Measurements from ENCODE around the gene ULK4.

The ULK4 gene

DNA sequence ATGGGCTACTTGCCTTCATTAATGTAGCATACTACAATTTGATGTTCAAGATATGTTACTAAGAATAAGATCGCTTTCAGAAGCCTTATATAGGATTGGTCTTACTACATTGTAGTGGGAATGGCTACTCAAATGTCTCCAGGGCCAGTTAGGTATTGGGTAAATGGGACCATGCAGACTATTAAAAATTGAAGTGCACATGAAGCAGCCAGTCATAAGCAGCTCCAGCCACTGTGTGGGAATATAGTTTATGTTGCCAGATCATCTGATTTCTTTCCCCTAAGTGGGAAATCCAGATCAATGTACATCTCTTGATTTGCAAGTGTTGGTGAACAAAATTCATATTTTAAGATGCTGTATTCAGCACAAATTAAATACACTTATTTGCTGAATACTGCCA, 757.5 kb downstream of the ULK4 start:
- DNase-seq, result no peak

DNA sequence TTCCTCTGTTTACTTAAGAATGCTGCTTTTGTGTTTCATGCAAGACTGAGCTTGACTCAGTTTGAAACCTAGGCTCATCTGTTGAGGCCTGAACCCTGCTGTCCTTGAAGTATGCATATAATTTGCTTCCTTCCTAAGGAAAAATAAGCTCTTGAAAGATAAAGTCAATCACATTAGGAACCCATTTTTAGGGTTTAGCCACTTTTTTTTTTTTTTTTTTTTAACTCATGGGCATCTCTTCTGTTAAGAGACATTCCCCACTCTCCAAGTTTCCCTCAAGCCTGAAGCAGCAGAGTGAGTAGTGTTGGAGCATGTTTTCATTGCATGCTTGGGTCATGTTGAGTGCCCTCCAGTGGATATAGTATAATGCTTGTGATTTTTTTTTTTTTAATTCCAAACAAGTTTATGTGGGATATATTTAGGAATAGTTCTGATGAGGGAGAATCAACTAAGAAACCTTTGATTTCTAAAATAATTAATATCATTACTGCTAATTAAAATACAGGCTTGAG, 759.0 kb downstream of the ULK4 start:
- peak; percentile 64 for DNase-seq

DNA sequence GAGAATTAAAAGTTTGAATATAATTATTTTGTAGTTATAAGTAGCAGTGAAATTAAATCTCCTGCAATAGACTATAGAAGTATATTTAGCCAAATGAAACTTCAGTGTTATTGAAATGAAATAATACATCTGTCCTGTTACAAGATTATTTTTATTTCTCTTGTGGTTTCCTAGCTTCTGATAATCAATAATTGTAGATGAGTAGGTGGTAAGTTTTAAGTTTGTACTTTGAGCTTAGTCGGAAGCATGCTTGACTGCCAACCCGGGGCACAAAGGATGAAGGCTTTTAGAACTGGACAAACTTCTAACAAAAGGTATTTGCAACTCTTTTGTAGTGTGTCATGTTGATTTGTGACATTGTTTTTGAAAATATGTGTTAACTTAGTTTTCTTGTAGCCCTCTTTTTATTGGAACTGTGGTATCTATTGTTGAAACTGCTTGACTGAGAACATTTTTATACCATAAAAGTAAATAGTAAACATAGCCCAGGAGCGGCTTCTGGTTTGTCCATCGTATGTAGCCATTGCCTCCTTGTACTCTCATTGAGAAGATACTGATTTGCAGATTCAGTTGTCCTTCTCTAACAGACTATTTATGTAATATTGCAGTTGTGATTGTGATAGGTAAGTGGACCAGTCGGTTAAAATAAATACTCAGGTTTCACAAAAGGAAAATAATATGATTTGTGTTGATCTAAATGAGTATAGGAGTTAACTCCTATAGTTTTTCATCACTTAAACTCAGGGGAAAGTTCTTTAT, 759.6 kb downstream of the ULK4 start:
- DNase-seq, result no peak

DNA sequence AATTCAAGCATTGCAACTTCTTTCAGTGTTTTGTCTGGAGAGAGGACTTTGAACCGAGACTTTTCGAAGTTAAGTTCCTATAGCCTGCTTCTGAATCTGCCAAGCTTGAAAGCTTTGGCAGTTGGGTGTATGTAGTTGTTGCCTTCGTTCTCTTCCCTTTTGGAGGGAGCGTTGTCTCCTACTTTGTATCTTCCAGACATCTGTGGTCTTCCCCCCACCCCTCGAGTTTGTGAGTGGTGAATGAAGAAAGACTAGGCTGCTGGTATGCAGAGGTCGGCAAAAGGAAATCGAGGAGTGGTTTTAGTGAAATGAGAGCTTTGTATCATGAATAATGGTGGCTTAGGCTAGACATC, 761.3 kb downstream of the ULK4 start:
- DNase-seq, result peak; percentile 72

DNA sequence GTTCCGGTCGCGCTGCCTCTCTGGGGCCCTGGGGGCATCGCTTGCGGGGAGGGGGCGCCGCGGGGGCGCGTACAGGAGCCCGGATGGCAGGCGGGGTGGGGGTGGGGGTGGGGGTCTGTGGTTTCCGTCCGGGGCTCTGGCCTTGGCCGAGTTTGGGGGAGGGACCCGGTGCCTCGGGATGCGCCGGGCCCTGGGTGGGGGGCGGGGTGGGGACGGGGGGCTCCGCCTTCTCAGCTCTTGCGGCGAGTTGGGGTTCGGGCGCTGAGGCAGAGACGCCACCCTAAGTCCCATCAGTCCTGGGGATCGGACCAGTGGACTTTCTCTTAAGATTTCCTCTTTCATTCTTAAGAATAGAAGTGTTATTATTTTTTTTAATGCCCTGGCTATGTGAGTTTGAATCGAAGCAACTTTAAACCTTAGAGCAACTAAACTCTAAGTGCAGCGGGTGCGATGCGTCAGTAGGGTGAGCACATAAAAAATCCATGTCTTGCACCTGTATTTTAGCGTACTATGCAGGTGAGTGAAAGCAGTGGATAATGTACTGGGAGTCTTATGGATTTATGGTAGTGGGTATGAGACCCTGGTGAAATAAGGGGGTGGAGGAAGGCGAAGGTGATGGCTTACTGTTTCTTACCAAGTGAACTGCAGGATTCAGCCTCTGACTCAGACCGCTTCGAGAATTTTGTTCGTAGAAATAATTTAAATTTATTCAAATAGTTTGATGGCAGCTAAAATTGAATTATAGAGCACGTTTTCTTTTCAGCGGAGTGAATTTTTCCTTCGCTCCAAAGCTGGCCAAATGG, 761.8 kb downstream of the ULK4 start:
- peak; percentile 45 for DNase-seq

DNA sequence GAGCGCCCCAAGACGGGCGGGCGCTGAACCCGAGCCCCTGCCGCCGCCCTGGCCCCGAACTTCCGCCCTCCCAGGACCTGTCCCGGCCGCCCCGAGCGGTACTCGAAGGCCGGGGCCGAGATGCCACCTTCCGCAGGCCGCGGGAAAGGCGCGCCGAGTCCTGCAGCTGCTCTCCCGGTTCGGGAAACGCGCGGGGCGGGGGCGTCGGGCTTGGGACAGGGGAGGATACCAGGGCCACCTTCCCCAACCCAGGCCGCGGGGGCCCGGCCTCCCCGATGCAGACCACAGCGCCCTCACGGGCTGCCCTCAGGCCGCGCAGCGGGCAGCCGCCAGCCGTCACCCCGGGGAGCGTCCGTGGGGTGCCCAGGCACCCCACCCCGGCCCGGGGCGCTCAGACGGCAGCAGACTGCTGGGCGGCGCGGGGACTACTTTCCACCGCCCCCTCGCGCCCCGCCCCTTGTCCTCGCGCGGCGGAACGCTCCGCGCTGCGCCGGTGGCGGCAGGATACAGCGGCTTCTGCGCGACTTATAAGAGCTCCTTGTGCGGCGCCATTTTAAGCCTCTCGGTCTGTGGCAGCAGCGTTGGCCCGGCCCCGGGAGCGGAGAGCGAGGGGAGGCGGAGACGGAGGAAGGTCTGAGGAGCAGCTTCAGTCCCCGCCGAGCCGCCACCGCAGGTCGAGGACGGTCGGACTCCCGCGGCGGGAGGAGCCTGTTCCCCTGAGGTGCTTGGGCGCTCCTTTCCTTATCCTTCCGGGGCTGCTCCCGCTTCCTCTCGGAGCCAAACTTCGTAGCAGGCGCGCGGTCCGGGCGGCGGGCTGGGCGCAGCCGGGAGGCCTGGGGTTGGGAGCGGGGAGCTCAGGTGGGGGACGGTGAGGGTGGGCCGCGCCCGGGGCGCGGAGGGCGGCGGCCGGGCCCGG, 762.7 kb downstream of the ULK4 start, which contains the start of gene CTNNB1:
TSS of gene CTNNB1 (plus strand) at position 556 of the 916 bp plus-strand sequence. CDS start 24,564 bp downstream, outside the sequence.
- peak; percentile 90 for DNase-seq

DNA sequence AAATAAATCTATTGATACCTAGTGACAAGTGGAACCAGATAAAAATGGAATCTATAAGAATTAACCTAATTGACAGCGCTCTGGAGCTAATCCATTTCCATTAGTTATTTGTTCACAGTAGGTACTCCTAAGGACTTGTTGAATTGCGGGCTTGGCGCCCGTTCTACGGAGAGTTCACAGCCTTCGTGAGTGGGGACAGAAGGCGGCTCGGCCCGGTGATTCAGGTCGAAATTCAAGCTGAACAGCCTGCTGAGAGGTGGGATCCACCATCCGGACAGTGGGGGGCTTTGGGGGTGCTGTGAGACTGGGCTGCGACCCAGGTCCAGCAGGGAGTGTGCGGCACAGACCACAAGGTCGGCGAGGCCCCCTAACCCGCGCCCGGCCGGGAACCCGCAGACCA, 763.4 kb downstream of the ULK4 start:
- peak; percentile 11 for DNase-seq

DNA sequence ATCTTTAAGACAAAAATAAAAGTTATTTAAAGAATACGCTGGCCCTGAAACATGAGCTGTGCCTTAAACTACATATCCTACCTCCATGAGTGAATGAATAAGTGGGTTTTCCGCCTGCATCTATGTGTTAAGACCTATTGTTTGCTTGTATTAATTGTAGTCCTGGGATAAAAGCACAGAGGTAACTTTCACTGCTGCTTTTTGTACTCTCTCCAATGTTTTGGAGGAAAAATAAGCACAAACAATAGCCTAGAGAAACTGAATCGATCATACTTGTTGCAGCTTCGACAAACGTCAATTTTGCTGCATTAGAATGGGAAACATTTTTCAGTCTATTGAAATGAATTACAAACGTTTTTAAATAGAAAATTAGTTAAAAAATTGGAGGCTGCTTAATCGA, 763.9 kb downstream of the ULK4 start:
- no peak for DNase-seq

Data from EL (cell line).